GM21447 (cell line): ENCODE results near the gene DPT.

Experiments used
- ATAC-seq: cut with Tn5 transposase; IDR thresholded peaks from one replicate; pipeline ENCODE4 v1.9.1; 2021; ENCODE audit not compliant: unreplicated experiment

Gene DPT

DNA sequence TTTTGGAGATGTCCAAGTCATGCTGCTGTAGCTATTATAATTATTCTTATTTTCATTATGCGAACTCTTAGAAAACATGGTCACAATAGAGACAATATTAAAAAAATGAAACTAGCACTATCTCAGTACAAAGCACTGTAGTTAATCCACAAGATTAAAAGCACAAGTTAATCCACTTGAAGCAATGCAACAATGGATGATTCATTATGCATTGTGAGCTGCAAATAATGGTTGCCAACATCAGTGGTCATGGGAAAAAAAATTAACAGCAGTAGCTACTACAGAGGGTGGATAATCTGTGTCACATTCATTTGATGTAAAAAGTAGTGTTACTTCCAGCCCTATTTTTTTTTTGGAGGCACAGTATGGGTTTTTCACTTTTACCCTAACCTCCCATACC, 56.7 kb downstream of the DPT start:
- ATAC-seq = no peak

DNA sequence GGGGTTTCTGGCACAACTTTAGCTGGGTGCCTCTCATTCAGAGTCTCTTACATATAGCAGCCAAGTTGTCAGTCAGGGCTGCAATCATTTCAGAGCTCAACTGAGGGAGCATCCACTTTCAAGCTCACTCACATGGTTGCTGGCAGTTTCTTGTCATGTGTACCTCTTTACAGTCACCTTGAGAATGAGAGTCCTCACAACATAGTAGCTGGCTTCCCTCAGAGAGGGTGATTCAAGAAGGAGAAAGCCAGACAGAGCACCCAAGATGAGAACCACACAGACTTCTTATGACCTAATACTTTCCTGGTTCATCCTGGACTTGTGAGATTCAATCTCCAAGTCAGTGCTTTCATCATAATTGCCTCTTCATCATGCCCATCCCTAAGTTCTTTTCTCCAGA, 57.2 kb downstream of the DPT start:
- ATAC-seq = no peak

DNA sequence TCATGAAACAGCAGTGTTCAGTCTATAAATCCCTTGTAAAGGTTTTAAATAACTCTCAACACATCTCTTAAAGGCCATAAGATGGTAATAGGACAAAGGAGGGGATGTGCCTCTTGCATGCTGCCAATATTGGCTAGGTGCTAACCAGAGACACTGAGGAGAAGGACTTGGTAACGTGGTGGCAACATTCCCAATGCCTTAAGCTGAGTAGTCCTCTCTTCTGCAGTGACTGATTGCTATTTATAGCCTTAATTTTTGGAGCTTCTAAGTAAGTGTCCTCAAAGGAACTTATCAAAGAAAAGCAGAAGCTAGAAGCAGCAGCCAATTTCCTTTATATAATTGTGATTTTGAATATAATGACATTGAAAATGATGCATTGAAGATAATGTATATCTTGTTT, 63.0 kb downstream of the DPT start:
- no peak for ATAC-seq

DNA sequence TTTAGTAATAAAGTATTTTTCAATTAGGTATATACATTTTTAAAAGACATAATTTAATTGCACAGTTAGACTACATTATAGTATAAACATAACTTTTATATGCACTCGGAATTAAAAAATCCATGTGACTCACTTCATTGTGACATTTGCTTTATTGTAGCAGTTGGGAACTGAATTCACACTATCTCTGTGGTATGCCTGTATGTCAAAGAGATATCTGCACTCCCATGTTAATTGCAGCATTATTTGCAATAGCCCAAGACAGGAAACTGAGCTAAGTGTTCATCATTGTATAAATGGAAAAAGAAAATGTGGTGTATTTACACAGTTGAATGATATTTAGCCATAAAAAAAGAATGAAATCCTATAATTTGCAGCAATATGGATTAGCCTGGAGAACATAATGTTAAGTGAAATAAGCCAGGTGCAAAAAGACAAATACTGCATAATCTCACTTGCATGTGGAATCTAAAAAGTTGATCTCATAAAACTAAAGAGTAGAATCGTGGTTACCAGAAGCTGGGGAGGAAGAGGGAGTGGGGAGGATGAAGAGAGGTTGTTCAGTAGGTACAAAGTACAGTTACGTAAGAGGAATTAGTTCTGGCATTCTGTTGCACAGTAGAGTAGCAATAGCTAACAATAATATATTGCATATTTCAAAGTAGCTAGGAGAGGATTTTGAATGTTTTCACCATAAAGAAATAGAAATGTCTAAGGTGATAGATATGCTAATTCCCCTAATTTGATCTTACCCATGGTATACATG, 64.8 kb downstream of the DPT start:
- no peak for ATAC-seq

DNA sequence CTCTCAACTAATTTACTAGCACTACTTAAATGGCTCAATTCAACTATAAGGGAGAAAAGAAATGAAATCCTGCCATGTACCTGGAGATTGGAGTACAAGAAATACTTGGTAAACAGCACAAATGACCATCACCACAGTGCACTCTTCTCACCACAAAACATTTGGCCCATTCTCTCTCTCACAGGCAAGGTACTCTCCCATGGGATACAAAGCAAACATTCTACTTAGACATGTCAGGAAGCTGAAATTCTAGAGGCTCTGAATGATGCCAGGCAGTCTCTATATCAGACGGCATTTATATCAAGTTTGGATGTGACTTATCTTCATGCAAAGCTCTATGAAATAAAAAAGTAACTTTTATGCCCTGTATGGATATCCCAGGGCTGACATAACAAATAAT, 72.5 kb downstream of the DPT start:
- ATAC-seq = no peak

DNA sequence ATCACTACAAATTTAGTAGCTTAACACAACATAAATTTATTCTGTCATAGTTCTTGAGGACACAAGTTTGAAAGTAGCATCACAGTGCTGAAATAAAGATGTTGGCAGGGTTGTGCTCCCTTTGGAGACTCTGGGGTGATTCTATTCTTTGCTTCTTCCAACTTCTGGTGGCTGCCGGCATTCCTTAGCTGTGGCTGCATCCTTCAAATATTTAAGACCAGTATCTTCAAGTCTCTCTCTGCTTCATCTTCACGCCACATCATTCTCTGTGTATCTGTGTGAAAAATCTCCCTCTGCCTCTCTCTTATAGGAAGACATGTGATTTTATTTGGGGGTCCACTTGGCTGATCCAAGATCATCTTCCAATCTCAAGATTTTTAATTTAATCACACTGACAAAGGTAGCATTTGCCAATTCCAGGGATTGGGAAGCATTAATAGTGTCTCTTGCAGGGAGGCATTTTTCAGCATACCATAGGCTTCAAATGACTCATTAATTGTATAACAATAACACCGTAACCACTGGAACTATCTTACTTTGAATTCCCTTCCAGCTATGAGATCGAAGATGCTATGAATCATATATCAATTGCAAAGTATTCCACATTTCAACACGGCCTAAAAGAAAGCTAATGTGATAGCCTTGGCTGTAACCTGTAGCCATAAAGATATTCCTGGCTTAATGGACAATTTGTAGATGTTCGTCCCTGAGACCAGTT, 74.6 kb downstream of the DPT start:
- ATAC-seq = no peak

DNA sequence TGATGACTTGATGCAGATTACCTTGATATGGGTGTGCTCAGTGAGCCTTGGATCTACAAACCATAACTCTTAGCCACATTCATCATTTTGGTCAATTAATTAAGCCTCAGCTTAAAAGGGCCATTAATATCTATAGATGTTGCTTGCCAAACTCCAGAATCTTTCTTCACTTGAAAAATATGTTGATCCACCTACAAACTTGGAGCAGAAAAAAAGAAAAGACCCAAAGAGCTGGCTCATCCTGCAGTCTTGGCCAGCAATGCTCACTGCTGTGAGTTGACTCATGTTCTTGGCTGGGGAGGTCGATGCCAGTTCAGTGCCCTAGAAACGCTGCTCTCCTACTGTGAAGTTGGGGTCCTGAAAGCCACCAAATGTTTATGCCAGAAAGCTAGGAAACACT, 75.4 kb downstream of the DPT start:
- no peak for ATAC-seq

DNA sequence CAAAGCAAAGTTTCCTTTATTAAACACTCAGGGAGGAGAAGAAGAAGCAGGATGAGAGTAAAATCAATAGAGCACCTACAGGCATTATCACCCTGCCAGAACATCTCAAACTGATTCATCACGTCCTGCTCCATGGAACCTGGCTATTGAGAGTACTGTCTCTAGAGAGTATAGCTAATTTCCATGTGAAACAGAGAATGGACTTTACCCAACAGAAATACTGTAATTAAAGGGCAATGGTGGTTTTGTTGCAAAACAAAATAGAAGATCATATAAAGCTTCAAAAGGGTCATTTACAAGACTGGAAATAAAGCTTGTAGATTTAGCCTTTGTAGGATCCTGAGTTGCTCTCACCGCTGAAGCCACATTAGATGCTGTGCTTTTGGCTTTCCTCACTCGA, 83.3 kb downstream of the DPT start:
- ATAC-seq = no peak
